K562 (cell line): ENCODE results near the gene FZD4. TPM values are rescaled to one million over a fixed set of nuclear protein-coding genes. Genes with fewer than 3 reads are reported as not detected.
A peak's percentile ranks its signal among the peaks of the same experiment; 100 is the strongest.

Experiments used
- CC2D1A ChIP-seq: fragments of 450-650 bp; IDR thresholded peaks from 2 replicates; pipeline ENCODE4 v1.6.1; 2017; ENCODE audit warnings: mild to moderate bottlenecking
- CTBP1 ChIP-seq: fragments of 450-650 bp; IDR thresholded peaks from 2 replicates; pipeline ENCODE4 v1.6.1; 2016; ENCODE audit warnings: borderline replicate concordance
- DDX20 ChIP-seq: fragments of 450-650 bp; IDR thresholded peaks from 2 replicates; pipeline ENCODE4 v1.6.1; 2016; ENCODE audit warnings: missing genetic modification characterization, low read depth, mild to moderate bottlenecking, missing compliant biosample characterization, moderate library complexity
- DPF2 ChIP-seq: fragments of 450-650 bp; IDR thresholded peaks from 2 replicates; pipeline ENCODE4 v1.6.1; 2016
- GATAD2A ChIP-seq: fragments of 450-650 bp; IDR thresholded peaks from 2 replicates; pipeline ENCODE4 v1.6.1; 2017
- HDAC1 ChIP-seq, 2 experiments: fragments of 450-650 bp; IDR thresholded peaks; 2 replicates each; pipeline ENCODE4 v1.6.1; 2016 to 2017; ENCODE audit warnings: inconsistent platforms in 1 of 2, mild to moderate bottlenecking in 1 of 2, moderate library complexity in 1 of 2
- HSF4 ChIP-seq: fragments of 250-450 bp; sonication (Bioruptor Pico); IDR thresholded peaks from 2 replicates; pipeline ENCODE4 v2.1.2; 2022; ENCODE audit warnings: mild to moderate bottlenecking, moderate library complexity, borderline replicate concordance
- NR2C1 ChIP-seq, 2 experiments: fragments of 450-650 bp; IDR thresholded peaks; 2 replicates each; pipeline ENCODE4 v1.6.1; 2017; ENCODE audit warnings: mild to moderate bottlenecking in 2 of 2, antibody characterized with exemption in 1 of 2, inconsistent platforms in 1 of 2, missing compliant biosample characterization in 1 of 2, missing genetic modification characterization in 1 of 2
- NR4A1 ChIP-seq, 2 experiments: fragments of 250-450 bp in 1 of 2; fragments of 450-650 bp in 1 of 2; sonication (Bioruptor Pico) in 1 of 2; IDR thresholded peaks; 2 replicates each; pipeline versions ENCODE4 v1.4.0 to v1.6.1; 2016 to 2020; ENCODE audit warnings: mild to moderate bottlenecking in 2 of 2, missing compliant biosample characterization in 1 of 2, missing genetic modification characterization in 1 of 2, moderate library complexity in 1 of 2
- POLR2AphosphoS5 ChIP-seq: IDR thresholded peaks from 2 replicates; pipeline ENCODE4 v1.6.1; 2011; ENCODE audit warnings: mild to moderate bottlenecking, low read depth, low read length, moderate library complexity; ENCODE audit not compliant: control insufficient read depth, insufficient read depth
- RBFOX2 ChIP-seq: fragments of 200-400 bp; formaldehyde crosslinking; IDR thresholded peaks from 2 replicates; pipeline ENCODE4 v1.6.1; 2017; ENCODE audit warnings: low read depth, mild to moderate bottlenecking, low read length, moderate library complexity
- TBL1XR1 ChIP-seq, 2 experiments: IDR thresholded peaks; 2 replicates each; pipeline ENCODE4 v1.6.1; 2012; ENCODE audit warnings: improper control_type of control experiment in 2 of 2, low read length in 2 of 2, mild to moderate bottlenecking in 1 of 2
- TEAD1 ChIP-seq, 2 experiments: fragments of 450-650 bp in 1 of 2; sonication (generic) in 1 of 2; formaldehyde crosslinking; IDR thresholded peaks; 2 replicates each; pipeline versions ENCODE4 v1.4.0 to v1.8.0; 2020 to 2022; ENCODE audit warnings: mild to moderate bottlenecking in 2 of 2, missing genetic modification reagents in 1 of 2
- TFAM ChIP-seq: fragments of 250-450 bp; sonication (Bioruptor Pico); conservative IDR thresholded peaks from 2 replicates; pipeline ENCODE4 v1.5.0; 2021; ENCODE audit warnings: mild to moderate bottlenecking, moderate library complexity
- XRCC3 ChIP-seq: fragments of 450-650 bp; IDR thresholded peaks from 2 replicates; pipeline ENCODE4 v1.6.1; 2017; ENCODE audit warnings: mild to moderate bottlenecking, moderate library complexity
- ZBTB1 ChIP-seq: sonication (generic); formaldehyde crosslinking; IDR thresholded peaks from 2 replicates; pipeline ENCODE4 v1.8.1; 2023; ENCODE audit warnings: missing genetic modification reagents, low read depth, mild to moderate bottlenecking, borderline replicate concordance
- ZNF12 ChIP-seq: sonication (generic); formaldehyde crosslinking; IDR thresholded peaks from 2 replicates; pipeline ENCODE4 v1.4.0; 2020; ENCODE audit warnings: mild to moderate bottlenecking, missing genetic modification reagents
- ZNF184 ChIP-seq: sonication (generic); formaldehyde crosslinking; IDR thresholded peaks from 2 replicates; pipeline ENCODE4 v1.5.0; 2020; ENCODE audit warnings: missing genetic modification reagents
- ZNF696 ChIP-seq: fragments of 250-450 bp; sonication (Bioruptor Pico); conservative IDR thresholded peaks from 2 replicates; pipeline ENCODE4 v1.4.0; 2020; ENCODE audit warnings: mild to moderate bottlenecking, moderate library complexity
- ZZZ3 ChIP-seq: fragments of 450-650 bp; IDR thresholded peaks from 2 replicates; pipeline ENCODE4 v1.6.1; 2016; ENCODE audit warnings: antibody characterized with exemption, mild to moderate bottlenecking, moderate library complexity
- polyA plus RNA-seq, 8 experiments: library from polyadenylated mRNA; depleted of rRNA in 4 of 8; stranded (reverse) in 5 of 8; unstranded in 3 of 8; fragments of >200 nt; fragmentation: Nextera tagmentation in 2 of 8; fragmentation: Illumina TruSeq in 1 of 8; extraction: Ambion mirVana in 2 of 8; extraction: Trizol in 1 of 8; gene quantifications; 2 replicates each; pipeline versions ENCODE4 v1.2.1 to v1.2.3, GENCODE V29; 2011 to 2014; ENCODE audit warnings: inconsistent platforms in 1 of 8, missing spikeins in 1 of 8
- total RNA-seq, 7 experiments: library from RNA; depleted of rRNA in 6 of 7; stranded (reverse); fragments of >200 nt in 6 of 7; fragmentation: Illumina TruSeq in 2 of 7; extraction: Trizol in 2 of 7; gene quantifications; 2 replicates each; pipeline versions ENCODE4 v1.2.1 to v1.2.3, GENCODE V29; 2011 to 2021; ENCODE audit warnings: low replicate concordance in 1 of 7
- TF ChIP-seq, protein P1 (sequence below), 2 experiments: fragments of 450-650 bp in 1 of 2; IDR thresholded peaks; 2 replicates each; pipeline ENCODE4 v1.6.1; 2011 to 2017; ENCODE audit warnings: low read depth in 2 of 2, antibody characterized with exemption in 1 of 2, borderline replicate concordance in 1 of 2, low read length in 1 of 2, mild to moderate bottlenecking in 1 of 2, mixed read lengths in 1 of 2; ENCODE audit not compliant: control insufficient read depth in 1 of 2
- TF ChIP-seq, protein P2 (sequence below): fragments of 250-450 bp; sonication (Bioruptor Pico); IDR thresholded peaks from 2 replicates; pipeline ENCODE4 v1.8.0; 2021; ENCODE audit warnings: borderline replicate concordance, mild to moderate bottlenecking, moderate library complexity; ENCODE audit not compliant: poor library complexity, severe bottlenecking
- TF ChIP-seq, protein P3 (sequence below): fragments of 250-450 bp; sonication (Bioruptor Pico); IDR thresholded peaks from 2 replicates; pipeline ENCODE4 v1.8.0; 2022; ENCODE audit warnings: inconsistent platforms, mild to moderate bottlenecking, moderate library complexity, borderline replicate concordance

FZD4 gene
- total and polyA plus RNA-seq, 9 of the 15 experiments (the other 6 are each of a cell fraction or from before 2014, with no cell fraction given): 1.2 to 7.9 (median 5.8) TPM

DNA sequence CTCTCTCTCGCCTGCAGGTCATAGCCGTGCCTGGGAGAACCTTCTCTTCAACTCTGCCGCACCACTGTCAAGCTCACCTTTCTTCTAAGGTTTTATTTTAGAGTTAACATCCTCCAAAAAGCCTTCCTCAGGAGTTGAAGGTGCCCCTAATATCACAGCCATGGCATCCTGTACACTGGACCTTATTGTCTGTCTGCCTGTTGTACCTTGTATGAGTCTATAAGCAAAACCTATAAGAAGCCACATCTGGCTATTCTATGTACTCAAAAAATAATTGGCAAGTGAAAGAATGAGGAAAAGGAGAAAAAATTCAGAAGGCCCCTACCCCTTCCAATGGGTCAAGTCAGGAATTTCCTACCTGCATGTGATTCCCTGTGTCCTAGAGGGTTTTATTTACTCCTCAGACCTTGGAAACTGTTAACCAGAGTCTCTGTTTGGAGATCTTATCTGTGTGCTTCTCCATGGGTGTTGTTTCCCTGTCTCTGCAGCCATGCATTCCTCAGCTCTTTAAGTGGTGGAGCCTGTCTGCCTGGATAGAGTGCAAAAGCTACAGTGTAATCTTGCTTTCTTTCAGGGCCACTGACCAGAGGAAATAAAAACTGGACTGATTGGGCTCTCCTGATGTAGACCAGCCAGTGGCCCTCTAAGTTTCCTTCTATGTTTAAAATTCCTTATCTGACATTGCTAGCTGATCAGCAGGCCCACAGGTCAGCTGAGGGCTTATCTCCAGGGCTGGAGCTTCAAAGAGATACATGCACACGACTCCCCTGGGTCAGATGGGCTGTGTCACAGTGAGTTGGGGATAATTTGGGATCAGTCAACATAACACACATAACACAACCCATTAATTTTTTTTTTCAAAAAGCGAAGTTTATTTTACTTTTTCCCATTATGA, 44.9 kb upstream of the FZD4 start (continued):
- TF ChIP-seq, protein P1, sequence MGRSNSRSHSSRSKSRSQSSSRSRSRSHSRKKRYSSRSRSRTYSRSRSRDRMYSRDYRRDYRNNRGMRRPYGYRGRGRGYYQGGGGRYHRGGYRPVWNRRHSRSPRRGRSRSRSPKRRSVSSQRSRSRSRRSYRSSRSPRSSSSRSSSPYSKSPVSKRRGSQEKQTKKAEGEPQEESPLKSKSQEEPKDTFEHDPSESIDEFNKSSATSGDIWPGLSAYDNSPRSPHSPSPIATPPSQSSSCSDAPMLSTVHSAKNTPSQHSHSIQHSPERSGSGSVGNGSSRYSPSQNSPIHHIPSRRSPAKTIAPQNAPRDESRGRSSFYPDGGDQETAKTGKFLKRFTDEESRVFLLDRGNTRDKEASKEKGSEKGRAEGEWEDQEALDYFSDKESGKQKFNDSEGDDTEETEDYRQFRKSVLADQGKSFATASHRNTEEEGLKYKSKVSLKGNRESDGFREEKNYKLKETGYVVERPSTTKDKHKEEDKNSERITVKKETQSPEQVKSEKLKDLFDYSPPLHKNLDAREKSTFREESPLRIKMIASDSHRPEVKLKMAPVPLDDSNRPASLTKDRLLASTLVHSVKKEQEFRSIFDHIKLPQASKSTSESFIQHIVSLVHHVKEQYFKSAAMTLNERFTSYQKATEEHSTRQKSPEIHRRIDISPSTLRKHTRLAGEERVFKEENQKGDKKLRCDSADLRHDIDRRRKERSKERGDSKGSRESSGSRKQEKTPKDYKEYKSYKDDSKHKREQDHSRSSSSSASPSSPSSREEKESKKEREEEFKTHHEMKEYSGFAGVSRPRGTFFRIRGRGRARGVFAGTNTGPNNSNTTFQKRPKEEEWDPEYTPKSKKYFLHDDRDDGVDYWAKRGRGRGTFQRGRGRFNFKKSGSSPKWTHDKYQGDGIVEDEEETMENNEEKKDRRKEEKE (IDR thresholded peaks at IDR 0.05; ENCODE audit: borderline replicate concordance in 1 of 2, control insufficient read depth in 1 of 2, low read depth in 2 of 2, low read length in 1 of 2): peak in 1 of 2 experiments; percentile 17; a peak in 1 of 4 replicates
- TF ChIP-seq GATAD2A (peak; percentile 84; the same call in 1 of the 2 replicates), NR4A1 (CRISPR knock-in tag; IDR thresholded peaks at IDR 0.05) (no peak), NR4A1 (tag; IDR thresholded peaks at IDR 0.05) (no peak), NR2C1 (IDR thresholded peaks at IDR 0.05) (peak; percentile 67), NR2C1 (tag; IDR thresholded peaks at IDR 0.05) (peak; percentile 78), RBFOX2 (no peak), POLR2AphosphoS5 (peak; percentile 88), ZNF184 (CRISPR knock-in tag) (no peak), TFAM (no peak), TEAD1 (CRISPR knock-in tag; IDR thresholded peaks at IDR 0.05) (peak; percentile 11 to 80; a peak in 2 of 4 replicates), CTBP1 (peak; percentile 96), ZNF696 (CRISPR knock-in tag) (no peak), XRCC3 (no peak), DDX20 (tag) (no peak), DPF2 (peak; percentile 98), HDAC1 (IDR thresholded peaks at IDR 0.05) (peak; percentile 73 to 87; a peak in 3 of 4 replicates), ZBTB1 (CRISPR knock-in tag) (no peak), TBL1XR1 (IDR thresholded peaks at IDR 0.05; ENCODE audit: low read length in 2 of 2) (peak; percentile 31 to 96; a peak in 3 of 4 replicates), ZNF12 (CRISPR knock-in tag) (no peak), HSF4 (CRISPR knock-in tag) (no peak), CC2D1A (peak; percentile 95), ZZZ3 (no peak)
- TF ChIP-seq, protein P2, sequence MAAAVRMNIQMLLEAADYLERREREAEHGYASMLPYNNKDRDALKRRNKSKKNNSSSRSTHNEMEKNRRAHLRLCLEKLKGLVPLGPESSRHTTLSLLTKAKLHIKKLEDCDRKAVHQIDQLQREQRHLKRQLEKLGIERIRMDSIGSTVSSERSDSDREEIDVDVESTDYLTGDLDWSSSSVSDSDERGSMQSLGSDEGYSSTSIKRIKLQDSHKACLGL: no peak
- TF ChIP-seq, protein P3, sequence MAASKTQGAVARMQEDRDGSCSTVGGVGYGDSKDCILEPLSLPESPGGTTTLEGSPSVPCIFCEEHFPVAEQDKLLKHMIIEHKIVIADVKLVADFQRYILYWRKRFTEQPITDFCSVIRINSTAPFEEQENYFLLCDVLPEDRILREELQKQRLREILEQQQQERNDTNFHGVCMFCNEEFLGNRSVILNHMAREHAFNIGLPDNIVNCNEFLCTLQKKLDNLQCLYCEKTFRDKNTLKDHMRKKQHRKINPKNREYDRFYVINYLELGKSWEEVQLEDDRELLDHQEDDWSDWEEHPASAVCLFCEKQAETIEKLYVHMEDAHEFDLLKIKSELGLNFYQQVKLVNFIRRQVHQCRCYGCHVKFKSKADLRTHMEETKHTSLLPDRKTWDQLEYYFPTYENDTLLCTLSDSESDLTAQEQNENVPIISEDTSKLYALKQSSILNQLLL (CRISPR knock-in tag): no peak
